ENCODE measurements around the gene BMI1.
"Not testable (repeated sequence)": the region's sequence is repeated elsewhere in the genome, so short reads cannot be mapped to it uniquely, and the experiment has no call there.

Gene BMI1

DNA sequence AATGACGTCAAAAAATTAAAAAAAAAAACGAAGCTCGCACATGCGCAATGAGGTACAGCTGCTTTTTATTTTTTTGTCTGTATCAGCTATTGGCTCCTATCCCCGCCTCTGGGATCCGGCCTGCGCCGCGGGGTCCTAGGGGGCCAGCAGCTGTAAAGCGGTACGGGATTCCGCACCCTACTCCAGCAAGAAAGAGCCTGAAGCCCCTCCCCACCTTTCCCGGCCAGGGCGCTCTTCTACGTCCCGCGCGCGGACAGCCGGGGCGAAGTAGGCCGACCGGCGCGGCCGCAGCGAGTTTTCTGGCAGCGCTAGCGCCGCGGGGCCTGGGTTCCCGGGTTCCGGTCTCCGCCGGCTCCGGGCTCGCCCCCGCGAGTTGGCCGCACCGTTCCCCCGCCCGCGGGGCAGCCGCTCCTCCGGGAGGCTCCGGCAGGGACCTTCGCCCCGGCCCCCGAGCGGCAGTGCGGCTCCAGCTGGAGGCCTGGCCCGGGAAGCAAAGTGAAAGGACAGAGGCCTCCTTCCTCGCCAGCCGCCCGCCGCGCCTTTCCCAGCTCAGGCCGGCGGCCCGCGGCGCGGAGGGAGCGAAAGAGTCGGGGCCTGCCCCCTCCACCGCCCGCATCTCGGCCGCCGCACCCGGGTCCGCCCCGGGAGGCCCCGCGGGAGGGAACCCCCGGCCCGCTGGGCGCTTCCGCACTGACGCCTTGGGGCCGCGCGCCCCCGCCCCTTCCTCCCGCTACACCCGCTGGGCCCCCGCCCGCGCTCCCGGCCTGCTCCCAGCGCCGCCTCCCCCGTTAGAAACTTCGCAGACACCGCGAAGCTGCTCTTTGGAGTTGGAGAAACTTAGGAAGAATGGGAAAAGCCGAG, 19.7 kb downstream of the BMI1 start:
- no peak for DNase-seq (ENCODE audit: low read depth)

DNA sequence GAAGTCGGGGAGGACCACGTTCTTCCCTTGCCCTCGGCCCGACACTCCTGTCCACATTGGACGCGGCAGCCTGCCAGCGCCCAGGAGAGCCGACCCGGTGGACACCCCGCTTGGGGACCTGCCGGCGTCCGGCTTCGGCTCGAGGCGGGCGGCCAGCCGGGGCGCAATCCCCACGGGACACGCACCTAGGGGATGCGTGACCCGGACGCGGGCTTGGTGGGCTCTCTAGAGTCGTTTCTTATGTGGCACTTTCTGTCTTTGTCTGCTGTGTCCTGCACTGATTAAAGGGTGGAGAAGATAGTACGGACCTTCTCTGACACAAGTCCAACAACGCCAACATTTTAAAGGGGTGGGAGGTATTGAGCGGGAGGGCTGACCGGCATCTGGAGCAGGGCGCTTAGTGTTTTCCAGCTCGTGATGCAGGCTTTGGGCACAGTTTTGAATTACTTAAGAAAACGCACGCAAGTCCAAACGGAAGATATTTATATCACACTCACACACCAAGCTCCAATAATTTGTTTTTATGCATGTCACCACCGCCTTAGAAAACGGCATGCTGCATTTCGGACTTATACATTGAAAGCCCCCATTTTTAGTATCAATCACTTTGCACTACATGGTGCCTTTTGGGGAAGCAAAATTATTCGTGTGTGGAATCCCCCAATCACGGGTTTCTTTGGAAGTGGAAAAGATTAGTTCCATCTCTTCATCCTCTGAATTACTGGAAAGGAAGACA, 20.5 kb downstream of the BMI1 start:
- no peak for DNase-seq (ENCODE audit: low read depth)

DNA sequence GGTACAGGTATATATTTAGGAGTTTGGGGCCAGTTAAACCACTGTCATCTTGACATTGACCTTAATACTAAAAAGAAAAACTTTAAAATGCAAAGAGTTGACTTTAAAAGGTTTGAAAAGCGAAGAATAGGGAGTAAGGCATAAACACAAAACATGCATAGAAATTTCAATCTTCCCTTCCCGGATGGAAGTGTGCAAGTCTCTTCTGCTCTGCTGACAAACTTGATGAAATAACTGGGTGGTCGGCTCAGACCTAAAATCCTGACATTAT, 21.0 kb downstream of the BMI1 start:
- no peak for DNase-seq (ENCODE audit: low read depth)

DNA sequence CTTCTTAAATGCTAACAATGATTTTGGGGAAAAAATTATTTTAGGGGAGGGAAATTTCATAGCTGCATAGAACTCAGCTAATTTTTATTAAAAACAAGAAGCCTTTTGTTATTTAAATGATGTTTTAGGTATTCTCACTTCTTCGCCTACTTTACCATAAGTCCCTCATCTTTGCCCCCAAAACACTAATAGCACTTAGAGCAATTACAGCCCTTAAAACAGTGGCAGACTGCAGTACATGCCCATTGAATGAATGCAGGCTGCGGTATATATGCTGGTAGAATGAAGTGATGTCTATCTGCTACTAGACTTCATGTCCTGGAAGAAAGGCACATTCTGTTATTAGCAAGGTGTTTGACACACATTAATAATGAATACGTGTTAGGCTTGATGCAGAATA, 21.5 kb downstream of the BMI1 start:
- no peak for DNase-seq (ENCODE audit: low read depth)

DNA sequence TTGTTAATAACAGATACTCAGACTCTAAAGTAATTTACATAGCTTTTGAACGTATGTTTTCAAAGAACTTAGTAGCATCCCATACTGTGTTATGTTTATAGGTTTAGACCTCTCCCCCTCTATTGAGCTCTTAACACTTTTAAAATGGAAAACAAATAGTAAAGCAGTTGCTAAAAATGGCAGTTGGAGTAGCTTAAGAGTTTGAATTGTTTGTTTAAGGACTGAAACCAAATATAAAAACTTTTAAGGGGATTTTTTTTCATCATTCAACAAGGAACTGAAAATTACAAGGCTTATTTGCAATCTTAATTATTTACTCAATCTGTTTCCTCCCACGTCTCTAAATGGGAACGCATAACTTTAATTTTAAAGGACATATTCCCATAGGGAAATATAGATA, 22.8 kb downstream of the BMI1 start:
- DNase-seq (ENCODE audit: low read depth): no peak

DNA sequence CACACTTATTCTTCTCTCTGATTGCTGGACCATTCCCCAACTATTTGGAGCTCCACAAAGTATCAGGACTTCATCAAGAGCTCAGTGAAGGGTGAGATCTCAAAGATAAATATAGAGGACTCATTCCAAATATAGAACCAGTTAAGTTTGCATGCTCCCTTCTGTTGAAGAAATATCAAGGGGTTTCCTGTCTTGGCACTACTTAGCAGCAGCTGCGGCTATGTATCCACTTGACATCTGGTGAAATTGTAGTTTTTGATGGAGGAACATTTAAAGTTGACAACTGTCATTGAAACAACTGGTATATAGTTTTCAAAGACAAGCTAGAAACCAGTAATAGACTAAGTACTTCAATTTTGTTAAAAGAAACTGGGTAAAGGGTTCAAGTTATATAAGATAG, 23.4 kb downstream of the BMI1 start:
- no peak for DNase-seq (ENCODE audit: low read depth)

DNA sequence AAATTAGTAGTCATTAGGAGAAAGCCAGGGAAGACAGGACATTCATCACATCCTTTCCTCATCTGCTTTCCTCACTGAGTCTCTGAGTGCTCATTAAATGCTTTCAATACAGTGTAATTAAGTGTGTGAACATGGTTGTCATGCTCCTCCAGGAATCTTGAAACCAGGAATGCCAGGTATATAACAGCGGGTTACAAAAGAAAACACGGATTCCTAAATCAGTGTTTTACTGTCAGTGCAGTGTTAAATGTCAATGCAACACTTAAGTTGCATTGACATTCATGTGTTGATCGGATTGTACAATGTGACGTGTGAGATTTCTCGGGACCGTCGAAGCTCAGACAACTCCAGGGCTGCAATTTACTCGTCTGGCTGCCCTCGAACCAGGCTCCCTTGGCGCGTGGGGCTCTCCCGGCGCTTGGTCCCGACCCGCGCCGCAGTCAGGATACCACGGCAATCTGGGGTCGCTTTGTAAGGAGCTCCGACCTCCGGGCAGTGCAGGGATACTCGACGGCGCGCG, 23.9 kb downstream of the BMI1 start:
- no peak for DNase-seq (ENCODE audit: low read depth)

DNA sequence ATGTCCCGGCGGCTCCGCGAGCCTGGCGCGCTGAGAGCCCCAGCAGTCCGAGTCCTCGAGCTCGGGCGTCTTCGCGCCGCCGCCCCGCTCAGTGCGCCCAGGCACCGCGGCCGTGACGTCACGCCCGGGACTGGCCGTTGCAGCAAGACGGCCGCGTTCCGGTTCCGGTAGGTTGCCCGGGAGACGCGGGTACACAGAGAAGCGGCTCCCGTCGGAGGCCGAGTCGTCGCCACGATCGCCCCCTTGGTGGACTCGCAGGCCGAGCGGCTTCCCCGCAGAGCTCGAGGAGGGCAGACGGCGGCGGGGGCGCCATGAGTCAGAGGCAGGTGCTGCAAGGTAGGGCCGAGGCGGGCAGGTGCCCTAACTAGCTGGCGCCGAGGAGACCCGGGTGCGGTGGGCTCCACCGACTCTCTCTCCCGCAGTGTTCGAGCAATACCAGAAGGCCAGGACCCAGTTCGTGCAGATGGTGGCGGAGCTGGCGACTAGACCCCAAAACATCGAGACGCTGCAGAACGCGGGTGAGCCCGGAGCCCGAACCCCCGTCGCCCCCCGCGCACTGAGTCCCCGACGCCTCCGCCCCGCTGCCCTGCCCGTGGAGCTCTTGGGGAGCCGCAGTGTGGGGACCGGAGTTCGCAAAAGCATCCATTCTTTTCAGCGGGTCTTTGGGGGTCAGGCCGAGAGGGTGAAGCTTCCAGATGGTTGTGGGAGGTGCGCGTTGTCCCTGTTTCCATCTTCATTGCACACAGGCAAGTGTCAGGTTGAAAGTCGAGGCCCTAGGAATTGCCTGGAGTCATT, 24.6 kb downstream of the BMI1 start, which contains the start of gene SPAG6:
SPAG6 (plus strand) TSS at position 196 of the 795 bp plus-strand sequence; CDS start at position 312, 116 bp downstream.
- no peak for DNase-seq (ENCODE audit: low read depth)

DNA sequence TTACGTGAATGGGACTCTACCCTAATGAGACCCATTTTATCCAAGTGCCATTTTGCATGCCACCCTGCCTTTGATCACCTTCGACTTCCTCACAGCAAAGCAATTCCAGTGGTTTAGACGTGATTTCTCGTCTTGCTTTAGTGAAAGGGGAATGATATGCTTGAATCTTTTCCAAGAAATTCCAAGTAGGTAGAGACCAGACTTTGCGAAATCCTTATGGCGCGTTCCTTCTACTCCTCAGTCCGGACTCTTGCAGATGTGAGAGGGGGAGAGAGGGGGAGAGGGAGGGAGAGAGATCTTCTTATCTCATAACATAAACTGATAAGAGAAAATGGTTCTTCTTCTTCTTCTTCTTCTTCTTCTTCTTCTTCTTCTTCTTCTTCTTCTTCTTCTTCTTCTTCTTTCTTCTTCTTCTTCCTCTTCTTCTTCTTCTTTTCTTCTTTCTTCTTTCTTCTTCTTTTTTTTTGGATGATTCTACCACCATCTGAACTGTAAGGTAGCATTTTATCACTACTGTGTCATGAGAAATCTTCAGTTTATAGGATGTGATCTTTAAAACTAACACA, 25.3 kb downstream of the BMI1 start:
- DNase-seq (ENCODE audit: low read depth): no peak

DNA sequence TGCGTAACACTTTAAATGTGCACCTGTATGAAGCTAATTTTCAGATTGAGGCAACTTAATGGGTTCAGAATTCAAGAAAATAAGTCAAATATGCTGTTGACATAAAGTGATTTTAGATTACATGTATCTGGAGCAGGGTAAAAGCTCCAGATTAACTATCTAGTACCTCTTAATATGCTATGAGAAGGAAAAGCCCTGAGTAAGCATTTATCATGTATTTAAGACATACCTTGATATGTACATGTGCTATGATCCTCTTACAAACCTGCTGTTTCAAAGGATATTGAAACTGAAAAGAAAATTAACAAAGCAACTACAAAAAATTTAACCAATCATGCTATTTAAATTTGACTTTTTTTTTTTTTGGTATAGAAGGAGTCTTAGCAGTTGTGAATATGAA, 28.9 kb downstream of the BMI1 start:
- DNase-seq (ENCODE audit: low read depth): no peak

DNA sequence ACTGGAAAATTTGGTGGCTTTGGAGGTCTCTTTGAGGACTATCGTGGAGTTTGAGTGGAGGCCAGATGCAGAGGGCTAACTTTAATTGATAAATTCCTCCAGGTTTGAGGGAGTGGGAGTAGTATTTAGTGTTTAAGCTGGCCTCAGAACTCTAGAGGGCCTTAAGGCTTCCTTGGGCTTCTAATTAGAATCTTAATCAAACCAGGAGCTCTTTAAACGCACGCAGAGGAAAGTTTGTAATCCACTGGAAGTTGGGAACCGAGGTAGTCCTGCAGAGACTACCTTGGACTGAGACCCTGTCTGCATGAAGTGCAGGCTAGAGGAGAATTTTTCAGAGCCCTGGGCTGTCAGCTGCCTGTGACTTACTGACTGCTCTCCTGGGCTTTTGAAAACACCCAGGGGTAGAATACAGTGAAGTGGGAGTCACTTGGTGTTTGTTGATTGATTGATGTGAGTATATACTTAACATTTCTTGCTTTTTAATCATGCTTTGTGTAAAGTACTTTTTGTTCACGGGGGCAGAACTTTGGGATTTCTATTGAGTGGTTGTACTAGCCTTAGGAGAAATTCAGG, 30.3 kb downstream of the BMI1 start:
- DNase-seq (ENCODE audit: low read depth): no peak

DNA sequence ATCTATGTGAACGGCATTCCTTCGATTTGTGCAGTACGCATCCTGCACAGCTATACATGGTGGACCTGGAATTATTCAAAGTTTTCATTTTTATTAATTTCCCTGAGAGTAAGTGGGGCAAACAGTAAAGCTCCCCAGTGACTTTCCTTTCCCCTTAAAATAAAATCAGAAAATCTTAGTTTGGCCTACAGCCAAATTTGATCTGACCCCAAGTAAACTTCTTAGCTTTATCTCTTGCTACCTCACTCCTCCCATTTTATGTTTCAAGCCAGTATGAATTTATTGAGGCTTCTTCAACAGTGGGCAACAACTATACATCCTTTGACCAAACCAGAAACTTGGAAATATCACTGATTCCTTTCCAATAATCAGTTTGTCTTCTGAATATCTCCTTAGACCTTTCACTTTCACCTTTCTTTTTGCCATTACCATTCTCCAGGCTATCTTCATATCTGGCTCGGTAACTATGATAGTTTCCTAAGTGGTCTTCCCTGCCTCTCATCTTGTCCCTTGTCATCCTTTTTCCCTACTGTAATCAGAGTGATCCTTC, 35.5 kb downstream of the BMI1 start:
- DNase-seq (ENCODE audit: low read depth): no peak

DNA sequence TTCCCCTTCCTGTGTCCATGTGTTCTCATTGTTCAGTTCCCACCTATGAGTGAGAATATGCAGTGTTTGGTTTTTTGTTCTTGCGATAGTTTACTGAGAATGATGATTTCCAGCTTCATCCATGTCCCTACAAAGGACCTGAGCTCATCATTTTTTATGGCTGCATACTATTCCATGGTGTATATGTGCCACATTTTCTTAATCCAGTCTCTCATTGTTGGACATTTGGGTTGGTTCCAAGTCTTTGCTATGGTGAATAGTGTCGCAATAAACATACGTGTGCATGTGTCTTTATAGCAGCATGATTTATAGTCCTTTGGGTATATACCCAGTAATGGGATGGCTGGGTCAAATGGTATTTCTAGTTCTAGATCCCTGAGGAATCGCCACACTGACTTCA, 36.9 kb downstream of the BMI1 start:
- not testable (repeated sequence) for DNase-seq (ENCODE audit: low read depth)

DNA sequence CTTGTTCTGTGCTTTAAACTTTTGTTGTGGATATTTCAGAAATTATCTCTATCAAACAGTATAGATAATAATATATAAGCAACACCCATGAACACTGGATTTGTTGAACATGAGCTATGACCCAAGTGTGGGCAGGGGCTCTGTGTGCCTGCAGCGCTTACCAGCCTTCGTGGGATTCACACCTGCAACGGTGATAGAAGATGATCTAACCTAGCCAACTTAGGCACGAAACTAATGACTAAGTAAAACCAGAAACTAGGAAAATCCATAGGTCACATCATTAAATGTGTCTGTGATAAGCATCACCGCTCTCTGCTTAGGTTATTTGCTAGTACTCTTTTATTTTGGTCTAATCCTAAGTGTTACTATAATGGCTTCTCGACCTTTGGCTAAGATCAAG, 42.4 kb downstream of the BMI1 start:
- DNase-seq (ENCODE audit: low read depth): no peak

DNA sequence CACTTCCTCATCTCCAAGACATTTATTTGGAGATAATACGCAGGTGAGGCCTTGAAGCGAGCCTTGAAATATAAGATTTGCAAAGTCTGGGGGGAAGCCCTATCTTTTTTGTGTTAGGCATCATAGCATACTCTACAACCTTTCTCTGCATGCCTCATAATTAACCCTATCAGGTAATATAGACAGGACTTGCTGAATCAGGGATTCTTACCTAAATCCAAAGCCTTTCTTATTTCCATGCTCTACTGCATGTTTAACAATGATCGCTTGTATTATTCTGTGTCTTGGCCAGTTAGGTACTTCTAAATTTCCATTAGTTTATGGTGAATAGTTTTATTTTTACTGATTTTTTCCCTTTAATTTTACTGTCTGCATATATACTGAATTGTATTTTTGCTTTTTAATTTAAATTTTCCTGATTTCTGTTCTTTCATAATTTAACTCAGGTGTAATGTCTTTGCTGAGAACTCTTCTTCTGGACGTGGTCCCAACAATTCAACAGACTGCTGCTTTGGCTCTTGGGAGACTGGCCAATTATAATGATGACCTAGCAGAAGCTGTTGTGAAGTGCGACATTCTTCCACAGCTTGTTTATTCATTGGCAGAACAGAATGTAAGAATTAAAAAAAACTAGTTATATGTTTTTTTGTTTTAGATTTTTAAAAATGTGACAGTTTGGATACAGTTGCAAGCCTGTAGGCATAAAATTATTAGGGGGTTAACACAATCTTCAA, 43.7 kb downstream of the BMI1 start:
- no peak for DNase-seq (ENCODE audit: low read depth)

DNA sequence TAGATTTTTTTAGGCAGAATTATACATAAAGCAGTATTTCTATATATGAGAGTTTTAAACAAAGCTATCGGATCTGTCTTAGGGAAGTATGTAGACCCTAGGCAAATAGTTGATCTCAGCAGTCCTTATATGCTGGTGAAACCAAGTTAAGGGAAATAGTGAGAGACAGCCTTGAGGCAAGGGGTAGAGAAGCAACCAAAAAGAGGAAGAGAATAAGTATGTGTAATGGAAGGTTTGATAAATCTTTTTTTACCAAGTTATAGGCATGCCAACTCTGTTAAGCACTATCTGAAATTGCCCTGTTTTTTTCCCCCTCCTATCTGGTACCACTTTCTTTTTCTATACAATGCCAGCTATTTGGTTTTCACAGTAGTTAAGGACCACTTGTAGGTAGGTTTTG, 44.3 kb downstream of the BMI1 start:
- DNase-seq (ENCODE audit: low read depth): no peak

DNA sequence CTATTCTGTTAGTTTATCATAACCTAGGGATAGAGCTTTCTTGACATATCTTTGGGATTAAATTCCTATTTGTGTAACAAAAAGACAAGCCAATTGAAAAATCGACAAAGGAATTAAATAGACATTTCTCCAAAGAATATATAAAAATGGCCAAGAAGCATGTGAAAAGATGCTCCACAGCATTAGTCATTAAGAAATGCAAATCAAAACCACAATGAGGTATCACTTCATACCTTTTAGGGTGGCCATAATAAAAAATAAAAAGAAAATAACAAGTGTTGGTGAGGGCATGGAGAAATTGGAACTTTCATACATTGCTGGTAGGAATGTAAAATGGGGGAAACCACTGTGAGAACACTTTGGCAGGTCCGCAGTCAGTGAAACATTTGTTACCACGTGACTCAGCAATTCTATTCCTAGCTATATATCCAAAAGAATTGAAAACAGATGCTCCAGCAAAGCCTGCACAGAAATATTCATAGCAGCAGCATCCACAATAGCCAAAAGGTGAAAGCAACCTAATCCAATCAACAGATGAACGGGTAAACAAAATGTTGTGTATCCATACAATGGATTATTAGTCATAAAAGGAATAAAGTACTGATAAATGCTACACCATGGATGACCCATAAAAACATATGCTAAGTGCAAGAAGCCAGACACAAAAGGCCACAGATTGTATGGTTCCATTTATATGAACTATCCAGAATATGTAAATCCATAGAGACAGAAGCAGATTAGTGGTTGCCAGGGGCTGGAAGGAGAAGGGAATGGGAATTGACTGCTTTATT, 44.9 kb downstream of the BMI1 start:
- DNase-seq (ENCODE audit: low read depth): peak; percentile 0

DNA sequence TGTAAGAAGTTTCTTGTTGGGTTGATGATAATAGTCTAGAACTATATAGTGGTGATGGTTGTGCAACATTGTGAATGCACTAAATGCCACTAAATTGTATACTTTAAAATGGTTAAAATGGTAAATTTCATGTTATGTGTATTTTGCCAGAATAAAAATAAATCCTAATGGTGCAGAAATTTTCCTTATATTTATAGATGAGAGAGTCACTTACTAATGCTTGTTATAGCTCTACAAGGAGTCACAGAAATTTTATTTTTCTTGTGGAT, 45.5 kb downstream of the BMI1 start:
- no peak for DNase-seq (ENCODE audit: low read depth)

DNA sequence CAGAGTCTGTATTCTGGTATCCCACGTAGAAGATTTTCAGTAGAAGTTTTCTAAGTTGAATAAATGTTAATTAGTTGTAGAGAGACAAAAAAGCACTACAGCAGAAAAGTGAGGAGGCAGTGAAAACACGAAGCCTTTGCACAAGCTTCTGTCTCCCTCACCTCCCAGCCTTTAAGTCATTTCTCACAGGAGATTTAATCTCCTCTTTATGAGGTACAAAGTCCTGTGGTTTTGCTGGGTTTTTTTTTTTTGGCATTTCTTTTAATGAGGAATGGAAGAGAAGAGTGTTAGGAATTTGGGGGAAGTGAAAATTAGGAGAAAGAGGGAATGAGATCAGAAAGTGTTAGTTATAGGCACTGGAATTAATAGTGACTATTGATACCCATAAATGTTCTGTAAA, 45.9 kb downstream of the BMI1 start:
- DNase-seq (ENCODE audit: low read depth): no peak

DNA sequence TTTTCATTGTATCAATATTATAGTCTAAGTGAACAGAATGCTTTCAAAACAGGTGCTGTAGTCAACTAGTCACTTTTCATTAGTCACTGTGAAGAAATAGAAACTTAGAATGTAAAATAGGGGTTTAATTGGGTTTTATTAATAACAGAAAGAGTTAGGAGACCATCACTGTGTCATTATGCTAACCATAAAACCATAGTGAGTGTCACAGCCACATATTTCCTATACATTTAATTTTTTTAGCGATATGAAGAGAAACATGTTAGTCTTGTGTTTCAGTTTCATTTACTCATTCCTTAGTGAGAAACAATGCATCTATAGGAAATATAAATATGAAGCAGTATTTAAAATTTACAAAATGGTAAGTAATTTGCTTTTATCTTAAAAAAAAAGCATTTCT, 46.6 kb downstream of the BMI1 start:
- no peak for DNase-seq (ENCODE audit: low read depth)
